ENCODE results near the gene ELOVL6.

Gene ELOVL6

GRCh38 chr4:110068248-110068647, 130.2 kb downstream of the ELOVL6 start:
- H3K27ac ChIP-seq (ENCODE audit: low read depth, low read length): no peak overlapping the region
- H3K27me3 ChIP-seq (ENCODE audit: control insufficient read depth in 1 of 2, insufficient read depth in 2 of 2, low read length in 2 of 2): no peaks in the 10 kb centered on the region
- no peaks in the 10 kb centered on the region for H3K36me3 ChIP-seq (ENCODE audit: insufficient read depth, low read length)
- H3K4me3 ChIP-seq (ENCODE audit: low read depth in 1 of 2, low read length in 2 of 2): no peak overlapping the region
- no peaks in the 10 kb centered on the region for H3K4me1 ChIP-seq (ENCODE audit: insufficient read depth, low read length)
- H3K9ac ChIP-seq (ENCODE audit: low read length): no peak overlapping the region
- H3K9me3 ChIP-seq (ENCODE audit: low read length): no peaks in the 10 kb centered on the region

- Histone ChIP-seq H3K4me3 (ENCODE audit: low read depth in 1 of 2, low read length in 2 of 2) (no peak overlapping the region), H3K27me3 (ENCODE audit: control insufficient read depth in 1 of 2, insufficient read depth in 2 of 2, low read length in 2 of 2) (no peaks in the 10 kb centered on the region), H3K4me1 (ENCODE audit: insufficient read depth, low read length) (no peaks in the 10 kb centered on the region), H3K9me3 (ENCODE audit: low read length) (no peaks in the 10 kb centered on the region), H3K27ac (ENCODE audit: low read depth, low read length) (no peak overlapping the region), H3K36me3 (ENCODE audit: insufficient read depth, low read length) (no peaks in the 10 kb centered on the region), H3K9ac (ENCODE audit: low read length) (no peak overlapping the region)
Measured at GRCh38 chr4:110064934-110065333, 133.5 kb downstream of the ELOVL6 start.

- no peaks in the 10 kb centered on the region for H3K9me3 ChIP-seq (ENCODE audit: low read length)
Measured at GRCh38 chr4:110064295-110064694, 134.1 kb downstream of the ELOVL6 start.

GRCh38 chr4:110062166-110062565, 136.2 kb downstream of the ELOVL6 start:
- Histone ChIP-seq H3K27me3 (ENCODE audit: control insufficient read depth in 1 of 2, insufficient read depth in 2 of 2, low read length in 2 of 2) (no peaks in the 10 kb centered on the region), H3K9me3 (ENCODE audit: low read length) (no peaks in the 10 kb centered on the region), H3K4me3 (ENCODE audit: low read depth in 1 of 2, low read length in 2 of 2) (no peak overlapping the region), H3K9ac (ENCODE audit: low read length) (no peak overlapping the region), H3K4me1 (ENCODE audit: insufficient read depth, low read length) (no peaks in the 10 kb centered on the region), H3K36me3 (ENCODE audit: insufficient read depth, low read length) (no peaks in the 10 kb centered on the region), H3K27ac (ENCODE audit: low read depth, low read length) (no peak overlapping the region)

More at GRCh38 chr4:110064295-110064694, 134.1 kb downstream of the ELOVL6 start:
- H3K4me1 ChIP-seq (ENCODE audit: insufficient read depth, low read length): no peaks in the 10 kb centered on the region
- H3K9ac ChIP-seq (ENCODE audit: low read length): no peak overlapping the region
- no peak overlapping the region for H3K4me3 ChIP-seq (ENCODE audit: low read depth in 1 of 2, low read length in 2 of 2)
- H3K27me3 ChIP-seq (ENCODE audit: control insufficient read depth in 1 of 2, insufficient read depth in 2 of 2, low read length in 2 of 2): no peaks in the 10 kb centered on the region
- H3K27ac ChIP-seq (ENCODE audit: low read depth, low read length): no peak overlapping the region
- no peaks in the 10 kb centered on the region for H3K36me3 ChIP-seq (ENCODE audit: insufficient read depth, low read length)

GRCh38 chr4:110061076-110061475, 137.3 kb downstream of the ELOVL6 start:
- Histone ChIP-seq H3K4me3 (ENCODE audit: low read depth in 1 of 2, low read length in 2 of 2) (no peak overlapping the region), H3K27ac (ENCODE audit: low read depth, low read length) (no peak overlapping the region)

GRCh38 chr4:110059556-110060191, 138.7 kb downstream of the ELOVL6 start:
- no peaks in the 10 kb centered on the region for H3K9me3 ChIP-seq (ENCODE audit: low read length)
- no peak overlapping the region for H3K4me3 ChIP-seq (ENCODE audit: low read depth in 1 of 2, low read length in 2 of 2)
- no peaks in the 10 kb centered on the region for H3K4me1 ChIP-seq (ENCODE audit: insufficient read depth, low read length)
- H3K27me3 ChIP-seq (ENCODE audit: control insufficient read depth in 1 of 2, insufficient read depth in 2 of 2, low read length in 2 of 2): no peaks in the 10 kb centered on the region
- H3K9ac ChIP-seq (ENCODE audit: low read length): no peak overlapping the region
- no peak overlapping the region for H3K27ac ChIP-seq (ENCODE audit: low read depth, low read length)
- no peaks in the 10 kb centered on the region for H3K36me3 ChIP-seq (ENCODE audit: insufficient read depth, low read length)

More at GRCh38 chr4:110061076-110061475, 137.3 kb downstream of the ELOVL6 start:
- no peaks in the 10 kb centered on the region for H3K4me1 ChIP-seq (ENCODE audit: insufficient read depth, low read length)
- H3K9ac ChIP-seq (ENCODE audit: low read length): no peak overlapping the region
- H3K36me3 ChIP-seq (ENCODE audit: insufficient read depth, low read length): no peaks in the 10 kb centered on the region
- no peaks in the 10 kb centered on the region for H3K9me3 ChIP-seq (ENCODE audit: low read length)
- H3K27me3 ChIP-seq (ENCODE audit: control insufficient read depth in 1 of 2, insufficient read depth in 2 of 2, low read length in 2 of 2): no peaks in the 10 kb centered on the region

- H3K9ac ChIP-seq (ENCODE audit: low read length): no peak overlapping the region
- H3K27me3 ChIP-seq (ENCODE audit: control insufficient read depth in 1 of 2, insufficient read depth in 2 of 2, low read length in 2 of 2): no peaks in the 10 kb centered on the region
- H3K36me3 ChIP-seq (ENCODE audit: insufficient read depth, low read length): no peaks in the 10 kb centered on the region
- H3K9me3 ChIP-seq (ENCODE audit: low read length): no peaks in the 10 kb centered on the region
- H3K27ac ChIP-seq (ENCODE audit: low read depth, low read length): no peak overlapping the region
- no peaks in the 10 kb centered on the region for H3K4me1 ChIP-seq (ENCODE audit: insufficient read depth, low read length)
- no peak overlapping the region for H3K4me3 ChIP-seq (ENCODE audit: low read depth in 1 of 2, low read length in 2 of 2)
Measured at GRCh38 chr4:110058677-110059076, 139.7 kb downstream of the ELOVL6 start.

- no peaks in the 10 kb centered on the region for H3K4me1 ChIP-seq (ENCODE audit: insufficient read depth, low read length)
Measured at GRCh38 chr4:110055158-110055768, 143.2 kb downstream of the ELOVL6 start.

GRCh38 chr4:110049951-110050925, 148.2 kb downstream of the ELOVL6 start:
- Histone ChIP-seq H3K9me3 (ENCODE audit: low read length) (no peaks in the 10 kb centered on the region), H3K36me3 (ENCODE audit: insufficient read depth, low read length) (no peaks in the 10 kb centered on the region), H3K9ac (ENCODE audit: low read length) (no peak overlapping the region), H3K4me3 (ENCODE audit: low read depth in 1 of 2, low read length in 2 of 2) (no peak overlapping the region), H3K27me3 (ENCODE audit: control insufficient read depth in 1 of 2, insufficient read depth in 2 of 2, low read length in 2 of 2) (no peaks in the 10 kb centered on the region), H3K4me1 (ENCODE audit: insufficient read depth, low read length) (no peaks in the 10 kb centered on the region), H3K27ac (ENCODE audit: low read depth, low read length) (no peak overlapping the region)

More at GRCh38 chr4:110055158-110055768, 143.2 kb downstream of the ELOVL6 start:
- H3K27me3 ChIP-seq (ENCODE audit: control insufficient read depth in 1 of 2, insufficient read depth in 2 of 2, low read length in 2 of 2): no peaks in the 10 kb centered on the region
- no peak overlapping the region for H3K4me3 ChIP-seq (ENCODE audit: low read depth in 1 of 2, low read length in 2 of 2)
- H3K36me3 ChIP-seq (ENCODE audit: insufficient read depth, low read length): no peaks in the 10 kb centered on the region
- no peak overlapping the region for H3K27ac ChIP-seq (ENCODE audit: low read depth, low read length)
- H3K9ac ChIP-seq (ENCODE audit: low read length): no peak overlapping the region
- H3K9me3 ChIP-seq (ENCODE audit: low read length): no peaks in the 10 kb centered on the region

- Histone ChIP-seq H3K9ac (ENCODE audit: low read length) (no peak overlapping the region), H3K4me1 (ENCODE audit: insufficient read depth, low read length) (no peaks in the 10 kb centered on the region), H3K4me3 (ENCODE audit: low read depth in 1 of 2, low read length in 2 of 2) (no peak overlapping the region), H3K36me3 (ENCODE audit: insufficient read depth, low read length) (no peaks in the 10 kb centered on the region), H3K27ac (ENCODE audit: low read depth, low read length) (no peak overlapping the region), H3K27me3 (ENCODE audit: control insufficient read depth in 1 of 2, insufficient read depth in 2 of 2, low read length in 2 of 2) (no peaks in the 10 kb centered on the region), H3K9me3 (ENCODE audit: low read length) (no peaks in the 10 kb centered on the region)
Measured at GRCh38 chr4:110046588-110047049, 151.8 kb downstream of the ELOVL6 start.
